Spleen (tissue), 7 donors: Measurements from ENCODE around the gene AVPR2.

Experiments
- CTCF ChIP-seq, 11 experiments: fragments of 200-600 bp in 7 of 11; fragments of 450-650 bp in 4 of 11; sonication (generic) in 4 of 11; IDR thresholded peaks in 8 of 11; conservative IDR thresholded peaks in 3 of 11; 1 replicate in 7 of 11; 2 replicates in 4 of 11; pipeline versions ENCODE4 v1.4.0 to v1.8.0; 2016 to 2021; ENCODE audit warnings: antibody characterized with exemption in 11 of 11, inconsistent platforms in 4 of 11, mild to moderate bottlenecking in 1 of 11
- POLR2A ChIP-seq, 3 donors: fragments of 450-650 bp; IDR thresholded peaks; one replicate each; pipeline ENCODE4 v1.5.1; 2017; ENCODE audit warnings: antibody characterized with exemption in 3 of 3, mild to moderate bottlenecking in 1 of 3
- POLR2AphosphoS5 ChIP-seq, 3 donors: sonication (generic); formaldehyde crosslinking; IDR thresholded peaks; one replicate each; pipeline ENCODE4 v1.5.1; 2017; ENCODE audit warnings: antibody characterized with exemption in 3 of 3
- donor health status: DM: no; HTN: no; CAD: no; lungs with moderate emphysema.
- donor health status: DM: no; HTN: no; CAD: no.
- donor health status: DM: no; HTN: no; CAD: no.

GRCh38 chrX:153928846-153929245 is 24.4 kb downstream of the AVPR2 start:
- TF ChIP-seq CTCF (IDR thresholded peaks at IDR 0.05 in 8 of 11, conservative IDR thresholded peaks at IDR 0.05 in 3 of 11): no peak
- TF ChIP-seq POLR2A (IDR thresholded peaks at IDR 0.05): no peak
- TF ChIP-seq POLR2AphosphoS5 (IDR thresholded peaks at IDR 0.05): no peak
